ENCODE data around the gene RNF212B.

DNA sequence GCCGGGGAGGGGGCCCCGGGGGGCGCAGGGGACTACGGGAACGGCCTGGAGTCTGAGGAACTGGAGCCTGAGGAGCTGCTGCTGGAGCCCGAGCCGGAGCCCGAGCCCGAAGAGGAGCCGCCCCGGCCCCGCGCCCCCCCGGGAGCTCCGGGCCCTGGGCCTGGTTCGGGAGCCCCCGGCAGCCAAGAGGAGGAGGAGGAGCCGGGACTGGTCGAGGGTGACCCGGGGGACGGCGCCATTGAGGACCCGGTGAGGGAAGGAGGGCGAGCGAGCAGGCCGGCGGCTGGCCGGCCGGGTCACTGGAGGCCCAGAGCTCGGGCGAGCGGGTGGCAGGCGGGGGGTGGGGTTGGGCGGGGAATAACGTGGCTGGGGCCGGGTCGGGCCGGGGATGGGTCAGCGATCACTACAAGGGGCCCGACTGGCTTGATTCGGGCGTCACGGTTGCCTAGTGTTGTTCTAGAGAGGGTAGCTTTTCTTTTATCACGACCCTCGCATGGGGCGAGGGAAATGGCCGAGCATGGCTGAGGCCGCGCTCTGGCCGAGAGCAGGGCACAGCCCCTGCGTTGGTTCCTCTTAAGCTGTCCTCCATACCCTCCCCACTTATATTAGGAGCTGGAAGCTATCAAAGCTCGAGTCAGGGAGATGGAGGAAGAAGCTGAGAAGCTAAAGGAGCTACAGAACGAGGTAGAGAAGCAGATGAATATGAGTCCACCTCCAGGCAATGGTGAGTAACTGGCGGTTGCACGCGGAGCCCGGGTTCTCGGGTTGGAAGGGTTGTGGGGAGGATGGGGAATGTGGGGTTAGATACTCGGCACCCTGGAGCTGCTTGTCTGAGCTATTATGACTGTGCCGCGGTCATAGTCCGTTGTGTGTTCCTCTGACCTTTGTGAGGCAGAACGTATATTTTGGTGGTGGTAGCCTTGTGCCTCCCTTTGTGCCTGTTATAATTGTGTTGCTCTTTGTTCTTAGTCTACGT, 84.1 kb downstream of the RNF212B start:
- TF ChIP-seq, protein P1, sequence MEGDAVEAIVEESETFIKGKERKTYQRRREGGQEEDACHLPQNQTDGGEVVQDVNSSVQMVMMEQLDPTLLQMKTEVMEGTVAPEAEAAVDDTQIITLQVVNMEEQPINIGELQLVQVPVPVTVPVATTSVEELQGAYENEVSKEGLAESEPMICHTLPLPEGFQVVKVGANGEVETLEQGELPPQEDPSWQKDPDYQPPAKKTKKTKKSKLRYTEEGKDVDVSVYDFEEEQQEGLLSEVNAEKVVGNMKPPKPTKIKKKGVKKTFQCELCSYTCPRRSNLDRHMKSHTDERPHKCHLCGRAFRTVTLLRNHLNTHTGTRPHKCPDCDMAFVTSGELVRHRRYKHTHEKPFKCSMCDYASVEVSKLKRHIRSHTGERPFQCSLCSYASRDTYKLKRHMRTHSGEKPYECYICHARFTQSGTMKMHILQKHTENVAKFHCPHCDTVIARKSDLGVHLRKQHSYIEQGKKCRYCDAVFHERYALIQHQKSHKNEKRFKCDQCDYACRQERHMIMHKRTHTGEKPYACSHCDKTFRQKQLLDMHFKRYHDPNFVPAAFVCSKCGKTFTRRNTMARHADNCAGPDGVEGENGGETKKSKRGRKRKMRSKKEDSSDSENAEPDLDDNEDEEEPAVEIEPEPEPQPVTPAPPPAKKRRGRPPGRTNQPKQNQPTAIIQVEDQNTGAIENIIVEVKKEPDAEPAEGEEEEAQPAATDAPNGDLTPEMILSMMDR (IDR thresholded peaks at IDR 0.05): no peak
- TF ChIP-seq EP300 (IDR thresholded peaks at IDR 0.05) (no peak), POLR2A (IDR thresholded peaks at IDR 0.05) (no peak)
